Measurements from ENCODE around the gene TMEM179B. TPM values are rescaled to one million over a fixed set of nuclear protein-coding genes. Genes with fewer than 3 reads are reported as not detected.

Gene TMEM179B
- total and polyA plus RNA-seq, 9 of the 15 experiments (the other 6 are each of a cell fraction or from before 2014, with no cell fraction given), result 27.7 to 105 (median 37.0) TPM

DNA sequence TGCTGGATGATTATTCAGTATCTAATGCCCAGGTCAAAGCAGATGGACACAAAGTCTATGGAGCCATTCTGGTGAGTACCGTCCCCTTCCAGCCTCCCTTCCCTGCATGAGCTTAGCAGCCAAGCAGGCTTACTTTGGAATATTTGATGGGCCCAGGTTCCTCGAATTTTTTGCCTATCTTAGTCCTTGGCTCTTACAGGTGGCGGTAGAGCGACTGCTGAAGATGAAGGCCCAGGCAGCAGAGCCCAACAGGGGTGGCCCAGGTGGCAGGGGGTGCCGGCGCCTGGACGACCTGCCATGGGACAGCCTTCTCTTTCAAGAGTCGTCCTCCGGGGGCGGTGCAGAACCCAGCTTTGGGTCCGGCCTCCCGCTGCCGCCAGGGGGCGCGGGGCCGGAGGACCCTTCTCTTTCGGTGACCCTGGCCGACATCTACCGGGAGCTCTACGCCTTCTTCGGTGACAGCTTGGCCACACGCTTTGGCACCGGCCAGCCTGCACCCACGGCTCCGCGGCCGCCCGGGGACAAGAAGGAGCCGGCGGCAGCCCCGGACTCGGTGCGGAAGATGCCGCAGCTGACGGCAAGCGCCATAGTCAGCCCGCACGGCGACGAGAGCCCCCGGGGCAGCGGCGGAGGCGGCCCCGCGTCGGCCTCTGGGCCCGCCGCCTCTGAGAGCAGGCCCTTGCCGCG is 741 bp upstream of the TMEM179B start (continued):
- TF ChIP-seq BRF2 (IDR thresholded peaks at IDR 0.05; ENCODE audit: borderline replicate concordance, insufficient read depth, insufficient read length) (no peak), CCNT2 (IDR thresholded peaks at IDR 0.05; ENCODE audit: borderline replicate concordance, extremely low read depth, insufficient read length, low read depth, low read length) (peak; percentile 57), ZNF174 (CRISPR knock-in tag; IDR thresholded peaks at IDR 0.05) (no peak), RNF219 (CRISPR knock-in tag; IDR thresholded peaks at IDR 0.05) (no peak), TCFL5 (CRISPR knock-in tag; conservative IDR thresholded peaks at IDR 0.05) (no peak), SMARCB1 (IDR thresholded peaks at IDR 0.05; ENCODE audit: insufficient read length, low read depth) (no peak), ARID1B (IDR thresholded peaks at IDR 0.05) (0 out of 2 replicates have a peak, but pooled peaks have one; percentile 19), ESRRA (IDR thresholded peaks at IDR 0.05; ENCODE audit: borderline replicate concordance, low read depth) (peak; percentile 57), ZNF449 (CRISPR knock-in tag; IDR thresholded peaks at IDR 0.05) (no peak), OTX1 (CRISPR knock-in tag; IDR thresholded peaks at IDR 0.05) (no peak), HMGN3 (IDR thresholded peaks at IDR 0.05; ENCODE audit: borderline replicate concordance, extremely low read depth, insufficient read length, low read depth, low read length) (peak; percentile 52), ETV5 (CRISPR knock-in tag; IDR thresholded peaks at IDR 0.05; ENCODE audit: low read depth) (no peak)
- TF ChIP-seq, protein P1, sequence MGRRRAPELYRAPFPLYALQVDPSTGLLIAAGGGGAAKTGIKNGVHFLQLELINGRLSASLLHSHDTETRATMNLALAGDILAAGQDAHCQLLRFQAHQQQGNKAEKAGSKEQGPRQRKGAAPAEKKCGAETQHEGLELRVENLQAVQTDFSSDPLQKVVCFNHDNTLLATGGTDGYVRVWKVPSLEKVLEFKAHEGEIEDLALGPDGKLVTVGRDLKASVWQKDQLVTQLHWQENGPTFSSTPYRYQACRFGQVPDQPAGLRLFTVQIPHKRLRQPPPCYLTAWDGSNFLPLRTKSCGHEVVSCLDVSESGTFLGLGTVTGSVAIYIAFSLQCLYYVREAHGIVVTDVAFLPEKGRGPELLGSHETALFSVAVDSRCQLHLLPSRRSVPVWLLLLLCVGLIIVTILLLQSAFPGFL (CRISPR knock-in tag; IDR thresholded peaks at IDR 0.05), result no peak
- TF ChIP-seq, protein P2, sequence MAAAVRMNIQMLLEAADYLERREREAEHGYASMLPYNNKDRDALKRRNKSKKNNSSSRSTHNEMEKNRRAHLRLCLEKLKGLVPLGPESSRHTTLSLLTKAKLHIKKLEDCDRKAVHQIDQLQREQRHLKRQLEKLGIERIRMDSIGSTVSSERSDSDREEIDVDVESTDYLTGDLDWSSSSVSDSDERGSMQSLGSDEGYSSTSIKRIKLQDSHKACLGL (CRISPR knock-in tag; IDR thresholded peaks at IDR 0.05; ENCODE audit: borderline replicate concordance, poor library complexity, severe bottlenecking), result no peak
- TF ChIP-seq, protein P3, sequence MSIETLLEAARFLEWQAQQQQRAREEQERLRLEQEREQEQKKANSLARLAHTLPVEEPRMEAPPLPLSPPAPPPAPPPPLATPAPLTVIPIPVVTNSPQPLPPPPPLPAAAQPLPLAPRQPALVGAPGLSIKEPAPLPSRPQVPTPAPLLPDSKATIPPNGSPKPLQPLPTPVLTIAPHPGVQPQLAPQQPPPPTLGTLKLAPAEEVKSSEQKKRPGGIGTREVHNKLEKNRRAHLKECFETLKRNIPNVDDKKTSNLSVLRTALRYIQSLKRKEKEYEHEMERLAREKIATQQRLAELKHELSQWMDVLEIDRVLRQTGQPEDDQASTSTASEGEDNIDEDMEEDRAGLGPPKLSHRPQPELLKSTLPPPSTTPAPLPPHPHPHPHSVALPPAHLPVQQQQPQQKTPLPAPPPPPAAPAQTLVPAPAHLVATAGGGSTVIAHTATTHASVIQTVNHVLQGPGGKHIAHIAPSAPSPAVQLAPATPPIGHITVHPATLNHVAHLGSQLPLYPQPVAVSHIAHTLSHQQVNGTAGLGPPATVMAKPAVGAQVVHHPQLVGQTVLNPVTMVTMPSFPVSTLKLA (conservative IDR thresholded peaks at IDR 0.05), result no peak; a peak in 1 of 4 replicates
- TF ChIP-seq, protein P4, sequence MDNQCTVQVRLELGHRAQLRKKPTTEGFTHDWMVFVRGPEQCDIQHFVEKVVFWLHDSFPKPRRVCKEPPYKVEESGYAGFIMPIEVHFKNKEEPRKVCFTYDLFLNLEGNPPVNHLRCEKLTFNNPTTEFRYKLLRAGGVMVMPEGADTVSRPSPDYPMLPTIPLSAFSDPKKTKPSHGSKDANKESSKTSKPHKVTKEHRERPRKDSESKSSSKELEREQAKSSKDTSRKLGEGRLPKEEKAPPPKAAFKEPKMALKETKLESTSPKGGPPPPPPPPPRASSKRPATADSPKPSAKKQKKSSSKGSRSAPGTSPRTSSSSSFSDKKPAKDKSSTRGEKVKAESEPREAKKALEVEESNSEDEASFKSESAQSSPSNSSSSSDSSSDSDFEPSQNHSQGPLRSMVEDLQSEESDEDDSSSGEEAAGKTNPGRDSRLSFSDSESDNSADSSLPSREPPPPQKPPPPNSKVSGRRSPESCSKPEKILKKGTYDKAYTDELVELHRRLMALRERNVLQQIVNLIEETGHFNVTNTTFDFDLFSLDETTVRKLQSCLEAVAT (IDR thresholded peaks at IDR 0.05), result peak in 1 of 2 experiments; percentile 86; a peak in 2 of 4 replicates
